Measurements from ENCODE around the gene ASPDH. TPM values are rescaled to one million over a fixed set of nuclear protein-coding genes. Genes with fewer than 3 reads are reported as not detected.

ASPDH gene
- total and polyA plus RNA-seq, 2 donors (not counting 1 experiment from before 2014, with no cell fraction given) = not detected

DNA sequence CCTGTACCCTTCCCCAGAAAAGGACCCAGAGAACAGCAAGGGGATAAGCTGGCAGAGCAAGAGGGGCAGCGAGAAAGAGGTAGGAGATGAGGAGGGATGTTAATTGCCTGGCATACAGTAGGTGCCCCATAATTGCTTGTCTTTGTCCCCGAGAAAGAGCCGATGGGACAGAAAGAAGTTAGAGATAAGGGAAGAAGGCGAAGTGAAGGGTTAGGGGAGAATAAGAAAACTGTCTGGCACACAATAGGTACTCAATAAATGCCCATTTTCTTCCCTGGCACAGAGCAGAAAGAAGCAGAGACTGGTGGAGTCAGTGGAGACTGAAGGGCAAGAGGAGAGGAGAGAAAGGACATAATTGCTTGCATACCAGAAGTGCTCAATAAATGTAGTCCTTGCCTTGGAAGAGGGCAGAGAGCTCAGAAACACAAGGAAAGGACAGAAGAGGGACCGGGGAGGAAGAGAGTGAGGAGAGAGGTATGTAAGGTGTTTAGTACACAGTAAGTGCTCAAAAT, 18.6 kb downstream of the ASPDH start:
- no peak overlapping the region for H3K27ac Mint-ChIP-seq
- Histone ChIP-seq H3K9me3 (ENCODE audit: control extremely low read depth in 1 of 3, control insufficient read depth in 2 of 3, insufficient read depth in 1 of 3, low read length in 2 of 3) (peaks cover 0 to 8% (median 0%) of the 10 kb centered on the region in 3 donors), H3K4me1 (ENCODE audit: control insufficient read depth in 2 of 2, insufficient read depth in 2 of 2, low read length in 2 of 2) (peaks cover 12% of the 10 kb centered on the region in 2 donors), H2AFZ (ENCODE audit: insufficient read depth, low read depth, low read length, poor library complexity, severe bottlenecking) (no peak overlapping the region), H3K79me2 (ENCODE audit: control insufficient read depth, insufficient read depth, low read length) (no peaks in the 10 kb centered on the region), H3K36me3 (replicated peaks in 1 of 2; ENCODE audit: control extremely low read depth in 1 of 2, control insufficient read depth in 1 of 2, extremely low read depth in 1 of 2, insufficient read depth in 2 of 2, low read length in 1 of 2) (no peaks in the 10 kb centered on the region), H3K27me3 (replicated peaks in 1 of 4; ENCODE audit: control extremely low read depth in 1 of 4, control insufficient read depth in 3 of 4, insufficient read depth in 4 of 4, low read length in 3 of 4) (no peaks in the 10 kb centered on the region), H3K4me2 (replicated peaks; ENCODE audit: low read depth, low read length, poor library complexity, severe bottlenecking) (no peak overlapping the region), H4K20me1 (ENCODE audit: control insufficient read depth, insufficient read depth, low read length, poor library complexity, severe bottlenecking) (no peaks in the 10 kb centered on the region), H3K4me3 (ENCODE audit: control extremely low read depth in 1 of 5, extremely low read depth in 1 of 5, insufficient read depth in 1 of 5, low read depth in 2 of 5, low read length in 4 of 5) (no peak overlapping the region), H3K9ac (ENCODE audit: low read length) (no peak overlapping the region), H3K27ac (ENCODE audit: low read length in 2 of 2) (no peak overlapping the region)
- ChIA-PET CTCF (interaction anchor here (0.5 kb wide), 1 partner anchor 307 kb away, joined by 4 read pairs; no protein-coding TSS in a partner anchor), POLR2A (no interaction called here)
- ATAC-seq (ENCODE audit: low read depth) = no peak
- no peak for DNase-seq
- no peaks in the 10 kb centered on the region for H3K27me3 Mint-ChIP-seq
- H3K4me1 Mint-ChIP-seq = peaks cover 21% of the 10 kb centered on the region
- no peak for TF ChIP-seq EZH2 (IDR thresholded peaks at IDR 0.05; ENCODE audit: borderline replicate concordance, insufficient read depth, low read depth, low read length, poor library complexity, severe bottlenecking)
- TF ChIP-seq, protein P1, sequence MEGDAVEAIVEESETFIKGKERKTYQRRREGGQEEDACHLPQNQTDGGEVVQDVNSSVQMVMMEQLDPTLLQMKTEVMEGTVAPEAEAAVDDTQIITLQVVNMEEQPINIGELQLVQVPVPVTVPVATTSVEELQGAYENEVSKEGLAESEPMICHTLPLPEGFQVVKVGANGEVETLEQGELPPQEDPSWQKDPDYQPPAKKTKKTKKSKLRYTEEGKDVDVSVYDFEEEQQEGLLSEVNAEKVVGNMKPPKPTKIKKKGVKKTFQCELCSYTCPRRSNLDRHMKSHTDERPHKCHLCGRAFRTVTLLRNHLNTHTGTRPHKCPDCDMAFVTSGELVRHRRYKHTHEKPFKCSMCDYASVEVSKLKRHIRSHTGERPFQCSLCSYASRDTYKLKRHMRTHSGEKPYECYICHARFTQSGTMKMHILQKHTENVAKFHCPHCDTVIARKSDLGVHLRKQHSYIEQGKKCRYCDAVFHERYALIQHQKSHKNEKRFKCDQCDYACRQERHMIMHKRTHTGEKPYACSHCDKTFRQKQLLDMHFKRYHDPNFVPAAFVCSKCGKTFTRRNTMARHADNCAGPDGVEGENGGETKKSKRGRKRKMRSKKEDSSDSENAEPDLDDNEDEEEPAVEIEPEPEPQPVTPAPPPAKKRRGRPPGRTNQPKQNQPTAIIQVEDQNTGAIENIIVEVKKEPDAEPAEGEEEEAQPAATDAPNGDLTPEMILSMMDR (IDR thresholded peaks at IDR 0.05) = no peak
- H3K4me3 Mint-ChIP-seq = no peak overlapping the region
- H3K9me3 Mint-ChIP-seq (ENCODE audit: insufficient read depth) = no peaks in the 10 kb centered on the region
- 91% methylated on average over 3 of the region's 5 CpGs for WGBS (ENCODE audit: insufficient coverage)
- intact Hi-C loops (cut with micrococcal nuclease) = no loop called here

GRCh38 chr19:50494186-50495019, 19.3 kb downstream of the ASPDH start:
- H3K9me3 ChIP-seq (ENCODE audit: control extremely low read depth in 1 of 3, control insufficient read depth in 2 of 3, insufficient read depth in 1 of 3, low read length in 2 of 3) = peaks cover 0 to 8% (median 0%) of the 10 kb centered on the region in 3 donors
- ChIA-PET CTCF (interaction anchor here (0.5 kb wide), 1 partner anchor 307 kb away, joined by 4 read pairs; no protein-coding TSS in a partner anchor), POLR2A (no interaction called here)
- no peaks in the 10 kb centered on the region for H3K36me3 ChIP-seq (replicated peaks in 1 of 2; ENCODE audit: control extremely low read depth in 1 of 2, control insufficient read depth in 1 of 2, extremely low read depth in 1 of 2, insufficient read depth in 2 of 2, low read length in 1 of 2)
- no peak overlapping the region for H3K4me3 ChIP-seq (ENCODE audit: control extremely low read depth in 1 of 5, extremely low read depth in 1 of 5, insufficient read depth in 1 of 5, low read depth in 2 of 5, low read length in 4 of 5)
- Mint-ChIP-seq H3K27me3 (no peaks in the 10 kb centered on the region), H3K4me1 (peaks cover 23% of the 10 kb centered on the region), H3K4me3 (no peak overlapping the region), H3K9me3 (ENCODE audit: insufficient read depth) (no peaks in the 10 kb centered on the region), H3K27ac (peak overlapping the region; percentile 37)
- no peak overlapping the region for H2AFZ ChIP-seq (ENCODE audit: insufficient read depth, low read depth, low read length, poor library complexity, severe bottlenecking)
- no peaks in the 10 kb centered on the region for H3K27me3 ChIP-seq (replicated peaks in 1 of 4; ENCODE audit: control extremely low read depth in 1 of 4, control insufficient read depth in 3 of 4, insufficient read depth in 4 of 4, low read length in 3 of 4)
- TF ChIP-seq EZH2 (IDR thresholded peaks at IDR 0.05; ENCODE audit: borderline replicate concordance, insufficient read depth, low read depth, low read length, poor library complexity, severe bottlenecking) = no peak
- TF ChIP-seq, protein P1 (IDR thresholded peaks at IDR 0.05) = no peak
- H4K20me1 ChIP-seq (ENCODE audit: control insufficient read depth, insufficient read depth, low read length, poor library complexity, severe bottlenecking) = no peaks in the 10 kb centered on the region
- no peaks in the 10 kb centered on the region for H3K79me2 ChIP-seq (ENCODE audit: control insufficient read depth, insufficient read depth, low read length)
- 71% methylated on average over 2 of the region's 7 CpGs for WGBS (ENCODE audit: insufficient coverage)
- no peak overlapping the region for H3K9ac ChIP-seq (ENCODE audit: low read length)
- intact Hi-C loops (cut with micrococcal nuclease) = no loop called here
- ATAC-seq (ENCODE audit: low read depth) (no peak), DNase-seq (no peak)
- H3K4me1 ChIP-seq (ENCODE audit: control insufficient read depth in 2 of 2, insufficient read depth in 2 of 2, low read length in 2 of 2) = peaks cover 12% of the 10 kb centered on the region in 2 donors
- H3K27ac ChIP-seq (ENCODE audit: low read length in 2 of 2) = no peak overlapping the region
- H3K4me2 ChIP-seq (replicated peaks; ENCODE audit: low read depth, low read length, poor library complexity, severe bottlenecking) = no peak overlapping the region
